ENCODE data around the gene MUSTN1. TPM values are rescaled to one million over a fixed set of nuclear protein-coding genes. Genes with fewer than 3 reads are reported as not detected.

MUSTN1 gene
- total RNA-seq, 1 experiment from 2014 or later = not detected

- H3K27me3 ChIP-seq = no peaks in the 10 kb centered on the region
- H3K36me3 ChIP-seq = no peaks in the 10 kb centered on the region
- no peaks in the 10 kb centered on the region for H3K9me3 ChIP-seq
- H3K4me3 ChIP-seq = no peak overlapping the region
- DNase-seq = no peak
Measured at GRCh38 chr3:52824037-52824436, 10.8 kb downstream of the MUSTN1 start.

GRCh38 chr3:52822363-52822762 lies 12.5 kb downstream of the MUSTN1 start:
- H3K9me3 ChIP-seq = no peaks in the 10 kb centered on the region
- DNase-seq = no peak
- H3K36me3 ChIP-seq = no peaks in the 10 kb centered on the region
- no peak overlapping the region for H3K4me3 ChIP-seq
- no peaks in the 10 kb centered on the region for H3K27me3 ChIP-seq

- no peak overlapping the region for H3K4me3 ChIP-seq
- no peak for DNase-seq
- no peaks in the 10 kb centered on the region for H3K27me3 ChIP-seq
- H3K36me3 ChIP-seq = no peaks in the 10 kb centered on the region
- H3K9me3 ChIP-seq = no peaks in the 10 kb centered on the region
Measured at GRCh38 chr3:52820736-52821135, 14.1 kb downstream of the MUSTN1 start.

GRCh38 chr3:52819936-52820335 lies 14.9 kb downstream of the MUSTN1 start:
- Histone ChIP-seq H3K4me3 (no peak overlapping the region), H3K27me3 (no peaks in the 10 kb centered on the region), H3K9me3 (no peaks in the 10 kb centered on the region), H3K36me3 (no peaks in the 10 kb centered on the region)
- no peak for DNase-seq

GRCh38 chr3:52817860-52818259 lies 17.0 kb downstream of the MUSTN1 start:
- Histone ChIP-seq H3K27me3 (no peaks in the 10 kb centered on the region), H3K4me3 (no peak overlapping the region), H3K9me3 (no peaks in the 10 kb centered on the region), H3K36me3 (no peaks in the 10 kb centered on the region)
- DNase-seq = no peak

GRCh38 chr3:52817221-52817620 lies 17.6 kb downstream of the MUSTN1 start:
- no peak for DNase-seq
- no peaks in the 10 kb centered on the region for H3K27me3 ChIP-seq

GRCh38 chr3:52816654-52817053 lies 18.2 kb downstream of the MUSTN1 start:
- H3K27me3 ChIP-seq = no peaks in the 10 kb centered on the region
- no peak for DNase-seq
- H3K9me3 ChIP-seq = no peaks in the 10 kb centered on the region
- no peaks in the 10 kb centered on the region for H3K36me3 ChIP-seq
- no peak overlapping the region for H3K4me3 ChIP-seq

More at GRCh38 chr3:52817221-52817620, 17.6 kb downstream of the MUSTN1 start:
- Histone ChIP-seq H3K4me3 (no peak overlapping the region), H3K9me3 (no peaks in the 10 kb centered on the region), H3K36me3 (no peaks in the 10 kb centered on the region)

GRCh38 chr3:52816199-52816598 lies 18.6 kb downstream of the MUSTN1 start:
- H3K27me3 ChIP-seq = no peaks in the 10 kb centered on the region
- no peaks in the 10 kb centered on the region for H3K9me3 ChIP-seq
- H3K4me3 ChIP-seq = no peak overlapping the region
- no peaks in the 10 kb centered on the region for H3K36me3 ChIP-seq
- no peak for DNase-seq

- no peak overlapping the region for H3K4me3 ChIP-seq
- H3K27me3 ChIP-seq = no peaks in the 10 kb centered on the region
- H3K36me3 ChIP-seq = no peaks in the 10 kb centered on the region
- no peaks in the 10 kb centered on the region for H3K9me3 ChIP-seq
- no peak for DNase-seq
Measured at GRCh38 chr3:52813810-52814209, 21.0 kb downstream of the MUSTN1 start.

GRCh38 chr3:52811452-52812011 lies 23.3 kb downstream of the MUSTN1 start:
- no peak for DNase-seq
- Histone ChIP-seq H3K9me3 (no peaks in the 10 kb centered on the region), H3K4me3 (no peak overlapping the region), H3K27me3 (no peaks in the 10 kb centered on the region), H3K36me3 (no peaks in the 10 kb centered on the region)

GRCh38 chr3:52810923-52811322 lies 23.9 kb downstream of the MUSTN1 start:
- Histone ChIP-seq H3K27me3 (no peaks in the 10 kb centered on the region), H3K36me3 (no peaks in the 10 kb centered on the region)
- DNase-seq = no peak

GRCh38 chr3:52809662-52810377 lies 25.0 kb downstream of the MUSTN1 start:
- no peaks in the 10 kb centered on the region for H3K9me3 ChIP-seq
- no peaks in the 10 kb centered on the region for H3K27me3 ChIP-seq
- H3K4me3 ChIP-seq = no peak overlapping the region
- H3K36me3 ChIP-seq = no peaks in the 10 kb centered on the region
- DNase-seq = no peak

More at GRCh38 chr3:52810923-52811322, 23.9 kb downstream of the MUSTN1 start:
- no peak overlapping the region for H3K4me3 ChIP-seq
- H3K9me3 ChIP-seq = no peaks in the 10 kb centered on the region

GRCh38 chr3:52809149-52809548 lies 25.7 kb downstream of the MUSTN1 start:
- H3K27me3 ChIP-seq = no peaks in the 10 kb centered on the region
- no peak overlapping the region for H3K4me3 ChIP-seq
- H3K9me3 ChIP-seq = no peaks in the 10 kb centered on the region
- no peaks in the 10 kb centered on the region for H3K36me3 ChIP-seq
- DNase-seq = no peak

- no peak overlapping the region for H3K4me3 ChIP-seq
- no peaks in the 10 kb centered on the region for H3K27me3 ChIP-seq
- no peaks in the 10 kb centered on the region for H3K36me3 ChIP-seq
- H3K9me3 ChIP-seq = no peaks in the 10 kb centered on the region
- no peak for DNase-seq
Measured at GRCh38 chr3:52805270-52806039, 29.4 kb downstream of the MUSTN1 start.

GRCh38 chr3:52801839-52802238 lies 33.0 kb downstream of the MUSTN1 start:
- Histone ChIP-seq H3K36me3 (no peaks in the 10 kb centered on the region), H3K4me3 (no peak overlapping the region), H3K27me3 (no peaks in the 10 kb centered on the region), H3K9me3 (no peaks in the 10 kb centered on the region)
- DNase-seq = no peak

- no peak for DNase-seq
- Histone ChIP-seq H3K4me3 (no peak overlapping the region), H3K27me3 (no peaks in the 10 kb centered on the region), H3K9me3 (no peaks in the 10 kb centered on the region), H3K36me3 (no peaks in the 10 kb centered on the region)
Measured at GRCh38 chr3:52800079-52800478, 34.7 kb downstream of the MUSTN1 start.

GRCh38 chr3:52798978-52799476 lies 35.8 kb downstream of the MUSTN1 start:
- H3K36me3 ChIP-seq = no peaks in the 10 kb centered on the region
- DNase-seq = peak; percentile 9

More at GRCh38 chr3:52798978-52799476, 35.8 kb downstream of the MUSTN1 start:
- Histone ChIP-seq H3K9me3 (no peaks in the 10 kb centered on the region), H3K27me3 (no peaks in the 10 kb centered on the region), H3K4me3 (no peak overlapping the region)

Measured in MG63 (cell line).